HepG2 (cell line): ENCODE results near the gene SEC11A. TPM values are rescaled to one million over a fixed set of nuclear protein-coding genes. Genes with fewer than 3 reads are reported as not detected.

Experiments used
- AFF4 ChIP-seq: sonication (generic); formaldehyde crosslinking; IDR thresholded peaks from 2 replicates; pipeline ENCODE4 v1.4.0; 2020; ENCODE audit warnings: missing genetic modification reagents
- DMAP1 ChIP-seq: IDR thresholded peaks from 2 replicates; pipeline ENCODE4 v1.6.1; 2016
- EEA1 ChIP-seq: sonication (generic); formaldehyde crosslinking; IDR thresholded peaks from 2 replicates; pipeline ENCODE4 v1.5.1; 2020; ENCODE audit warnings: mild to moderate bottlenecking, missing genetic modification reagents, borderline replicate concordance
- MTERF4 ChIP-seq: sonication (generic); formaldehyde crosslinking; IDR thresholded peaks from 2 replicates; pipeline ENCODE4 v1.8.0; 2023; ENCODE audit warnings: mild to moderate bottlenecking, missing genetic modification reagents
- MXI1 ChIP-seq: IDR thresholded peaks from 3 replicates; pipeline ENCODE4 v1.6.1; 2012; ENCODE audit warnings: low read depth, low read length, inconsistent platforms, borderline replicate concordance
- NFYB ChIP-seq: sonication (generic); formaldehyde crosslinking; IDR thresholded peaks from 2 replicates; pipeline ENCODE4 v1.4.0; 2020; ENCODE audit warnings: missing genetic modification reagents
- SAFB2 ChIP-seq: sonication (generic); formaldehyde crosslinking; IDR thresholded peaks from 2 replicates; pipeline ENCODE4 v1.5.1; 2020; ENCODE audit warnings: missing genetic modification reagents, low read depth, mild to moderate bottlenecking, borderline replicate concordance
- SMAD1 ChIP-seq: sonication (generic); formaldehyde crosslinking; IDR thresholded peaks from 2 replicates; pipeline ENCODE4 v1.4.0; 2020; ENCODE audit warnings: missing genetic modification reagents, low read depth, mild to moderate bottlenecking, borderline replicate concordance
- TRAFD1 ChIP-seq: sonication (generic); formaldehyde crosslinking; IDR thresholded peaks from 2 replicates; pipeline ENCODE4 v1.5.1; 2020; ENCODE audit warnings: missing genetic modification reagents, mild to moderate bottlenecking, borderline replicate concordance
- YY1 ChIP-seq: IDR thresholded peaks from 2 replicates; pipeline ENCODE4 v1.6.1; 2011; ENCODE audit warnings: low read length, low read depth, moderate library complexity, mild to moderate bottlenecking; ENCODE audit not compliant: insufficient read depth, insufficient replicate concordance
- ZEB1 ChIP-seq: IDR thresholded peaks from 2 replicates; pipeline ENCODE4 v1.6.1; 2012; ENCODE audit warnings: mild to moderate bottlenecking, low read depth, inconsistent platforms; ENCODE audit not compliant: insufficient replicate concordance
- ZNF296 ChIP-seq: sonication (generic); formaldehyde crosslinking; conservative IDR thresholded peaks from 2 replicates; pipeline ENCODE4 v1.5.0; 2020; ENCODE audit warnings: mild to moderate bottlenecking, missing genetic modification reagents
- ZSCAN21 ChIP-seq: sonication (generic); formaldehyde crosslinking; IDR thresholded peaks from 2 replicates; pipeline ENCODE4 v1.8.0; 2022; ENCODE audit warnings: mild to moderate bottlenecking, missing genetic modification reagents, moderate library complexity, borderline replicate concordance
- polyA plus RNA-seq, 8 experiments: library from polyadenylated mRNA; depleted of rRNA in 3 of 8; stranded (reverse) in 7 of 8; unstranded in 1 of 8; fragments of >200 nt; fragmentation: Illumina TruSeq in 4 of 8; extraction: Trizol in 4 of 8; gene quantifications; 2 replicates each; pipeline versions ENCODE4 v1.2.1 to v1.2.3, GENCODE V29; 2011 to 2016; ENCODE audit warnings: low read depth in 4 of 8, missing spikeins in 1 of 8, mixed read lengths in 1 of 8; ENCODE audit not compliant: insufficient read depth in 1 of 8
- total RNA-seq, 5 experiments: library from RNA; depleted of rRNA; stranded (reverse); fragments of >200 nt; fragmentation: Illumina TruSeq; extraction: Trizol; gene quantifications; 2 replicates each; pipeline ENCODE4 v1.2.3, GENCODE V29; 2016; ENCODE audit warnings: low read depth in 1 of 5
- TF ChIP-seq, protein P1 (sequence below): IDR thresholded peaks from 2 replicates; pipeline ENCODE4 v1.6.1; 2016; ENCODE audit warnings: missing compliant biosample characterization, missing genetic modification reagents, borderline replicate concordance
- TF ChIP-seq, protein P2 (sequence below): fragments of 450-650 bp; IDR thresholded peaks from 2 replicates; pipeline ENCODE4 v1.6.1; 2016
- TF ChIP-seq, protein P3 (sequence below): sonication (generic); formaldehyde crosslinking; IDR thresholded peaks from 2 replicates; pipeline ENCODE4 v1.8.1; 2023; ENCODE audit warnings: missing genetic modification reagents, mild to moderate bottlenecking, borderline replicate concordance
- TF ChIP-seq, protein P4 (sequence below): sonication (generic); formaldehyde crosslinking; IDR thresholded peaks from 2 replicates; pipeline ENCODE4 v1.4.0; 2020; ENCODE audit warnings: missing genetic modification reagents

Gene SEC11A
- total and polyA plus RNA-seq, 2 of the 13 experiments (the other 11 are each of a cell fraction or from before 2014, with no cell fraction given) = 141 to 230 TPM

DNA sequence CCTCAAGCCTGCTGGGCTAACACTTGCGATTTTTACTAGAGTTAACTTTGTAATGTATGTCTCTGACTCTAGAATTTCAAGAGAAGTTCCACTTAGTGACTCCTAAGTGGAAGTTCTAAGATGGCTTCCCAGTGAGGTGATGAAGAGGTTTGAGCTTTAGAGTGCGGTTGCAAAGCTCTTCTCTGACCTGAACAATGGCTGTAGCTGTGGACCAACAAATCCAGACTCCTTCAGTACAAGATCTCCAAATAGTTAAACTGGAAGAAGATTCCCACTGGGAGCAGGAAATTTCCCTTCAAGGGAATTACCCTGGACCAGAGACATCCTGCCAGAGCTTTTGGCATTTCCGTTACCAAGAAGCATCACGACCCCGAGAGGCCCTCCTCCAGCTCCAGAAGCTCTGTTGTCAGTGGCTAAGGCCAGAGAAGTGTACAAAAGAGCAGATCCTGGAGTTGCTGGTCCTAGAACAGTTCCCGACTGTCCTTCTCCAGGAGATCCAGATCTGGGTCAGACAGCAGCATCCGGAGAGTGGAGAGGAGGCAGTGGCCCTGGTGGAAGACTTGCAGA is 84.2 kb downstream of the SEC11A start (continued):
- TF ChIP-seq AFF4 (CRISPR knock-in tag) = 0 out of 2 replicates have a peak, but pooled peaks have one; percentile 18
- TF ChIP-seq YY1 = peak; percentile 55
- no peak for TF ChIP-seq NFYB (CRISPR knock-in tag)
- TF ChIP-seq SMAD1 (CRISPR knock-in tag) = 0 out of 2 replicates have a peak, but pooled peaks have one; percentile 56
- TF ChIP-seq, protein P1, sequence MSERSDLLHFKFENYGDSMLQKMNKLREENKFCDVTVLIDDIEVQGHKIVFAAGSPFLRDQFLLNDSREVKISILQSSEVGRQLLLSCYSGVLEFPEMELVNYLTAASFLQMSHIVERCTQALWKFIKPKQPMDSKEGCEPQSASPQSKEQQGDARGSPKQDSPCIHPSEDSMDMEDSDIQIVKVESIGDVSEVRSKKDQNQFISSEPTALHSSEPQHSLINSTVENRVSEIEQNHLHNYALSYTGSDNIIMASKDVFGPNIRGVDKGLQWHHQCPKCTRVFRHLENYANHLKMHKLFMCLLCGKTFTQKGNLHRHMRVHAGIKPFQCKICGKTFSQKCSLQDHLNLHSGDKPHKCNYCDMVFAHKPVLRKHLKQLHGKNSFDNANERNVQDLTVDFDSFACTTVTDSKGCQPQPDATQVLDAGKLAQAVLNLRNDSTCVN (CRISPR knock-in tag) = peak; percentile 91
- TF ChIP-seq, protein P2, sequence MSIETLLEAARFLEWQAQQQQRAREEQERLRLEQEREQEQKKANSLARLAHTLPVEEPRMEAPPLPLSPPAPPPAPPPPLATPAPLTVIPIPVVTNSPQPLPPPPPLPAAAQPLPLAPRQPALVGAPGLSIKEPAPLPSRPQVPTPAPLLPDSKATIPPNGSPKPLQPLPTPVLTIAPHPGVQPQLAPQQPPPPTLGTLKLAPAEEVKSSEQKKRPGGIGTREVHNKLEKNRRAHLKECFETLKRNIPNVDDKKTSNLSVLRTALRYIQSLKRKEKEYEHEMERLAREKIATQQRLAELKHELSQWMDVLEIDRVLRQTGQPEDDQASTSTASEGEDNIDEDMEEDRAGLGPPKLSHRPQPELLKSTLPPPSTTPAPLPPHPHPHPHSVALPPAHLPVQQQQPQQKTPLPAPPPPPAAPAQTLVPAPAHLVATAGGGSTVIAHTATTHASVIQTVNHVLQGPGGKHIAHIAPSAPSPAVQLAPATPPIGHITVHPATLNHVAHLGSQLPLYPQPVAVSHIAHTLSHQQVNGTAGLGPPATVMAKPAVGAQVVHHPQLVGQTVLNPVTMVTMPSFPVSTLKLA = no peak
- TF ChIP-seq, protein P3, sequence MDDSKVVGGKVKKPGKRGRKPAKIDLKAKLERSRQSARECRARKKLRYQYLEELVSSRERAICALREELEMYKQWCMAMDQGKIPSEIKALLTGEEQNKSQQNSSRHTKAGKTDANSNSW = no peak
- TF ChIP-seq ZNF296 (CRISPR knock-in tag) = no peak
- TF ChIP-seq DMAP1 (CRISPR knock-in tag) = 0 out of 2 replicates have a peak, but pooled peaks have one; percentile 15
- TF ChIP-seq, protein P4, sequence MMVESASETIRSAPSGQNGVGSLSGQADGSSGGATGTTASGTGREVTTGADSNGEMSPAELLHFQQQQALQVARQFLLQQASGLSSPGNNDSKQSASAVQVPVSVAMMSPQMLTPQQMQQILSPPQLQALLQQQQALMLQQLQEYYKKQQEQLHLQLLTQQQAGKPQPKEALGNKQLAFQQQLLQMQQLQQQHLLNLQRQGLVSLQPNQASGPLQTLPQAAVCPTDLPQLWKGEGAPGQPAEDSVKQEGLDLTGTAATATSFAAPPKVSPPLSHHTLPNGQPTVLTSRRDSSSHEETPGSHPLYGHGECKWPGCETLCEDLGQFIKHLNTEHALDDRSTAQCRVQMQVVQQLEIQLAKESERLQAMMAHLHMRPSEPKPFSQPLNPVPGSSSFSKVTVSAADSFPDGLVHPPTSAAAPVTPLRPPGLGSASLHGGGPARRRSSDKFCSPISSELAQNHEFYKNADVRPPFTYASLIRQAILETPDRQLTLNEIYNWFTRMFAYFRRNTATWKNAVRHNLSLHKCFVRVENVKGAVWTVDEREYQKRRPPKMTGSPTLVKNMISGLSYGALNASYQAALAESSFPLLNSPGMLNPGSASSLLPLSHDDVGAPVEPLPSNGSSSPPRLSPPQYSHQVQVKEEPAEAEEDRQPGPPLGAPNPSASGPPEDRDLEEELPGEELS (CRISPR knock-in tag) = no peak
- 0 out of 3 replicates have a peak, but pooled peaks have one; percentile 7 for TF ChIP-seq MXI1
- TF ChIP-seq ZSCAN21 (CRISPR knock-in tag) = no peak
- TF ChIP-seq SAFB2 (CRISPR knock-in tag) = no peak
- TF ChIP-seq ZEB1 = no peak
- TF ChIP-seq TRAFD1 (CRISPR knock-in tag) = no peak
- TF ChIP-seq EEA1 (CRISPR knock-in tag) = no peak
- no peak for TF ChIP-seq MTERF4 (CRISPR knock-in tag)
